Endothelial cell of umbilical vein (primary cell): ENCODE results near the gene CCDC126. TPM values are rescaled to one million over a fixed set of nuclear protein-coding genes. Genes with fewer than 3 reads are reported as not detected.

Source experiments
- BruUV-seq: library from RNA; stranded (reverse); fragments of 400-500 nt; replicated peaks from 2 replicates; lab custom pipeline; 2021; lab: Mats Ljungman, UMichigan
- CTCF ChIA-PET: fragments of 300-600, 350-600 bp; sonication (Branson Sonifier 250); formaldehyde crosslinking; loops from one replicate; lab custom pipeline; 2021; ENCODE audit warnings: antibody characterized with exemption, inconsistent platforms; lab: Charles Lee
- POLR2A ChIA-PET: fragments of 300-600, 350-600 bp; sonication (Branson Sonifier 250); formaldehyde crosslinking; loops from one replicate; lab custom pipeline; 2021; ENCODE audit warnings: antibody characterized with exemption, inconsistent platforms; lab: Charles Lee
- DNase-seq: peaks from one replicate; pipeline ENCODE4 v3.0.0-alpha.2; 2011; ENCODE audit warnings: low read depth, low spot score
- FAIRE-seq: peaks from 2 replicates; lab custom pipeline; 2011; peaks lifted over from hg19 to GRCh38; lab: Jason Lieb, UNC
- H2AFZ ChIP-seq: 2 replicates; pipeline ENCODE4 v1.6.0; 2012; ENCODE audit warnings: low read depth, low read length, control low read depth, inconsistent platforms
- H3K27ac ChIP-seq: 2 replicates; pipeline ENCODE4 v1.5.1; 2011; ENCODE audit warnings: low read depth, mild to moderate bottlenecking, control low read depth, low read length, moderate library complexity; ENCODE audit not compliant: insufficient read depth
- H3K27me3 ChIP-seq, 2 experiments: 2 replicates each; pipeline versions ENCODE4 v1.6.0 to v1.6.1; 2011; ENCODE audit warnings: low read length in 2 of 2, mixed read lengths in 1 of 2; ENCODE audit not compliant: control insufficient read depth in 2 of 2, insufficient read depth in 2 of 2
- H3K36me3 ChIP-seq, 2 experiments: 2 replicates in 1 of 2; 3 replicates in 1 of 2; pipeline ENCODE4 v1.5.1; 2011; ENCODE audit warnings: low read length in 2 of 2, mild to moderate bottlenecking in 1 of 2, moderate library complexity in 1 of 2; ENCODE audit not compliant: control insufficient read depth in 2 of 2, insufficient read depth in 2 of 2; ENCODE audit errors: extremely low read depth in 1 of 2
- H3K4me1 ChIP-seq: 3 replicates; pipeline ENCODE4 v1.5.1; 2011; ENCODE audit warnings: mild to moderate bottlenecking, low read length; ENCODE audit not compliant: control insufficient read depth, insufficient read depth; ENCODE audit errors: extremely low read depth
- H3K4me2 ChIP-seq: 2 replicates; pipeline ENCODE4 v1.6.1; 2011; ENCODE audit warnings: low read length, control low read depth, mixed read lengths; ENCODE audit not compliant: insufficient read depth
- H3K4me3 ChIP-seq, 3 experiments: fragments of 200-600 bp in 1 of 3; sonication (generic), shearing (Covaris generic) in 1 of 3; replicated peaks in 1 of 3; 2 replicates each; pipeline ENCODE4 v1.5.1; 2011 to 2016; ENCODE audit warnings: control low read depth in 3 of 3, low read length in 3 of 3, mild to moderate bottlenecking in 2 of 3, inconsistent platforms in 1 of 3, low read depth in 1 of 3, moderate library complexity in 1 of 3; ENCODE audit not compliant: insufficient read depth in 1 of 3
- H3K79me2 ChIP-seq: 2 replicates; pipeline ENCODE4 v1.6.0; 2012; ENCODE audit warnings: low read length, inconsistent platforms; ENCODE audit not compliant: control insufficient read depth, insufficient read depth
- H3K9ac ChIP-seq: replicated peaks from 2 replicates; pipeline ENCODE3; 2011; ENCODE audit warnings: low read length, control low read depth; ENCODE audit not compliant: insufficient read depth; ENCODE audit errors: extremely low read depth
- H3K9me1 ChIP-seq: replicated peaks from 3 replicates; pipeline ENCODE4 v1.6.0; 2011; ENCODE audit warnings: mild to moderate bottlenecking, low read length; ENCODE audit not compliant: control insufficient read depth, insufficient read depth; ENCODE audit errors: extremely low read depth
- H3K9me3 ChIP-seq: replicated peaks from 2 replicates; pipeline ENCODE4 v1.5.1; 2012; ENCODE audit warnings: low read length, inconsistent platforms; ENCODE audit not compliant: control insufficient read depth, insufficient read depth
- H4K20me1 ChIP-seq: replicated peaks from 2 replicates; pipeline ENCODE3; 2011; ENCODE audit warnings: mild to moderate bottlenecking, low read length; ENCODE audit not compliant: control insufficient read depth, insufficient read depth; ENCODE audit errors: extremely low read depth
- EZH2 ChIP-seq: IDR thresholded peaks from 2 replicates; pipeline ENCODE4 v1.6.1; 2012; ENCODE audit warnings: borderline replicate concordance, low read depth, mild to moderate bottlenecking, moderate library complexity, low read length, inconsistent platforms; ENCODE audit not compliant: severe bottlenecking
- FOS ChIP-seq: IDR thresholded peaks from 2 replicates; pipeline ENCODE4 v1.6.1; 2011; ENCODE audit warnings: mild to moderate bottlenecking, low read length, moderate library complexity, borderline replicate concordance; ENCODE audit not compliant: insufficient read depth
- GATA2 ChIP-seq: IDR thresholded peaks from 2 replicates; pipeline ENCODE4 v1.7.0; 2011; ENCODE audit warnings: low read depth, mild to moderate bottlenecking, moderate library complexity, mixed read lengths, low read length; ENCODE audit not compliant: insufficient read length, insufficient read depth
- JUN ChIP-seq: IDR thresholded peaks from 2 replicates; pipeline ENCODE4 v1.6.1; 2011; ENCODE audit warnings: borderline replicate concordance, low read depth; ENCODE audit not compliant: insufficient read length, insufficient read depth
- MYC ChIP-seq: IDR thresholded peaks from one replicate; pipeline ENCODE4 v1.6.1; 2011; ENCODE audit warnings: mild to moderate bottlenecking, low read depth, low read length
- POLR2A ChIP-seq: IDR thresholded peaks from 2 replicates; pipeline ENCODE4 v1.6.1; 2012; ENCODE audit warnings: low read depth, mild to moderate bottlenecking, control low read depth, low read length
- POLR2AphosphoS5 ChIP-seq: IDR thresholded peaks from 2 replicates; pipeline ENCODE4 v1.6.1; 2012; ENCODE audit warnings: low read depth, mild to moderate bottlenecking, control low read depth, low read length, moderate library complexity; ENCODE audit not compliant: insufficient read depth
- dilution Hi-C: fragments of 300-500 bp; cut with MboI; formaldehyde crosslinking; loops from one replicate; pipeline ENCODE4 v1.15.0; 2019; ENCODE audit warnings: low sequenced_read_pairs; ENCODE audit not compliant: extremely low pct_ligation_motif_present
- intact Hi-C: fragments of 100-400 bp; cut with micrococcal nuclease; formaldehyde crosslinking; loops from one replicate; pipeline ENCODE4 v1.10.0; 2022
- polyA plus RNA-seq, 4 experiments: library from polyadenylated mRNA; depleted of rRNA in 3 of 4; stranded (reverse) in 3 of 4; unstranded in 1 of 4; fragments of >200 nt; gene quantifications; 2 replicates each; pipeline versions ENCODE4 v1.2.1 to v1.2.3, GENCODE V29; 2011 to 2012; ENCODE audit warnings: missing spikeins in 1 of 4
- total RNA-seq: library from RNA; stranded (reverse); gene quantifications from 2 replicates; pipeline ENCODE4 v1.2.3, GENCODE V29; 2021
- TF ChIP-seq, protein P1 (sequence below): IDR thresholded peaks from 2 replicates; pipeline ENCODE4 v1.6.1; 2011; ENCODE audit not compliant: insufficient read depth, insufficient read length
- TF ChIP-seq, protein P2 (sequence below), 2 donors: IDR thresholded peaks; 1 replicate in 1 of 2; 2 replicates in 1 of 2; pipeline ENCODE4 v1.5.1; 2011; ENCODE audit warnings: low read length in 2 of 2, mild to moderate bottlenecking in 2 of 2, moderate library complexity in 2 of 2, control low read depth in 1 of 2, inconsistent platforms in 1 of 2, low read depth in 1 of 2; ENCODE audit not compliant: insufficient read depth in 1 of 2; ENCODE audit errors: extremely low read depth in 1 of 2

CCDC126 gene
- total and polyA plus RNA-seq, 2 donors (not counting 3 experiments of a cell fraction or from before 2014, with no cell fraction given): 4.9 to 8.6 TPM

GRCh38 chr7:23654508-23654907, 57.3 kb downstream of the CCDC126 start:
- Histone ChIP-seq H3K4me2 (no peak overlapping the region), H3K9me3 (no peaks in the 10 kb centered on the region), H3K4me3 (no peak overlapping the region), H3K27ac (no peak overlapping the region), H3K4me1 (no peaks in the 10 kb centered on the region), H3K36me3 (no peaks in the 10 kb centered on the region), H3K79me2 (no peaks in the 10 kb centered on the region), H3K9ac (no peak overlapping the region), H2AFZ (no peak overlapping the region), H3K9me1 (no peaks in the 10 kb centered on the region), H3K27me3 (no peaks in the 10 kb centered on the region), H4K20me1 (no peaks in the 10 kb centered on the region)
- dilution Hi-C loops (no loop called here), intact Hi-C loops (loop anchor here (1.0 to 10.0 kb wide), 5 partner anchors 58 to 1440 kb away; no protein-coding TSS in a partner anchor)
- CTCF ChIA-PET: interaction anchor here (1.0 to 2.2 kb wide), 5 partner anchors 14 to 83 kb away, joined by 3 to 11 read pairs (median 5); partner anchors contain the start of gene STK31
- TF ChIP-seq, protein P1, sequence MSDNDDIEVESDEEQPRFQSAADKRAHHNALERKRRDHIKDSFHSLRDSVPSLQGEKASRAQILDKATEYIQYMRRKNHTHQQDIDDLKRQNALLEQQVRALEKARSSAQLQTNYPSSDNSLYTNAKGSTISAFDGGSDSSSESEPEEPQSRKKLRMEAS: no peak
- TF ChIP-seq, protein P2, sequence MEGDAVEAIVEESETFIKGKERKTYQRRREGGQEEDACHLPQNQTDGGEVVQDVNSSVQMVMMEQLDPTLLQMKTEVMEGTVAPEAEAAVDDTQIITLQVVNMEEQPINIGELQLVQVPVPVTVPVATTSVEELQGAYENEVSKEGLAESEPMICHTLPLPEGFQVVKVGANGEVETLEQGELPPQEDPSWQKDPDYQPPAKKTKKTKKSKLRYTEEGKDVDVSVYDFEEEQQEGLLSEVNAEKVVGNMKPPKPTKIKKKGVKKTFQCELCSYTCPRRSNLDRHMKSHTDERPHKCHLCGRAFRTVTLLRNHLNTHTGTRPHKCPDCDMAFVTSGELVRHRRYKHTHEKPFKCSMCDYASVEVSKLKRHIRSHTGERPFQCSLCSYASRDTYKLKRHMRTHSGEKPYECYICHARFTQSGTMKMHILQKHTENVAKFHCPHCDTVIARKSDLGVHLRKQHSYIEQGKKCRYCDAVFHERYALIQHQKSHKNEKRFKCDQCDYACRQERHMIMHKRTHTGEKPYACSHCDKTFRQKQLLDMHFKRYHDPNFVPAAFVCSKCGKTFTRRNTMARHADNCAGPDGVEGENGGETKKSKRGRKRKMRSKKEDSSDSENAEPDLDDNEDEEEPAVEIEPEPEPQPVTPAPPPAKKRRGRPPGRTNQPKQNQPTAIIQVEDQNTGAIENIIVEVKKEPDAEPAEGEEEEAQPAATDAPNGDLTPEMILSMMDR (IDR thresholded peaks at IDR 0.05; ENCODE audit: extremely low read depth in 1 of 2, insufficient read depth in 1 of 2, low read depth in 1 of 2, low read length in 2 of 2): peak; percentile 47 to 50
- peak; percentile 71 for FAIRE-seq
- peak; percentile 35 for DNase-seq
- POLR2A ChIA-PET: no interaction called here
- no TSS peak for BruUV-seq

GRCh38 chr7:23655433-23655832, 58.3 kb downstream of the CCDC126 start:
- ChIA-PET CTCF (no interaction called here), POLR2A (no interaction called here)
- TF ChIP-seq POLR2A: no peak
- TF ChIP-seq POLR2AphosphoS5: no peak
- TF ChIP-seq, protein P1: no peak
- no peak for TF ChIP-seq GATA2
- TF ChIP-seq MYC: no peak
- no peak for TF ChIP-seq JUN
- TF ChIP-seq EZH2: no peak
- TF ChIP-seq, protein P2 (IDR thresholded peaks at IDR 0.05; ENCODE audit: extremely low read depth in 1 of 2, insufficient read depth in 1 of 2, low read depth in 1 of 2, low read length in 2 of 2): no peak
- no peak for TF ChIP-seq FOS
- Histone ChIP-seq H3K9me3 (no peaks in the 10 kb centered on the region), H3K4me2 (no peak overlapping the region), H3K79me2 (no peaks in the 10 kb centered on the region), H3K27ac (no peak overlapping the region), H4K20me1 (no peaks in the 10 kb centered on the region), H3K4me1 (no peaks in the 10 kb centered on the region), H3K4me3 (no peak overlapping the region), H3K36me3 (no peaks in the 10 kb centered on the region), H3K9ac (no peak overlapping the region), H3K9me1 (no peaks in the 10 kb centered on the region), H3K27me3 (no peaks in the 10 kb centered on the region), H2AFZ (no peak overlapping the region)
- no TSS peak for BruUV-seq
- FAIRE-seq: no peak
- dilution Hi-C loops: no loop called here
- intact Hi-C loops: loop anchor here (10.0 kb wide), 2 partner anchors 729 to 1439 kb away; no protein-coding TSS in a partner anchor
- no peak for DNase-seq
